Measurements from ENCODE around the gene MITF.

- TF ChIP-seq CTCF (IDR thresholded peaks at IDR 0.05; ENCODE audit: low read depth, low read length) (no peak), POLR2A (IDR thresholded peaks at IDR 0.05; ENCODE audit: extremely low read depth, insufficient read length) (no peak), MAX (IDR thresholded peaks at IDR 0.05; ENCODE audit: low read depth, low read length) (no peak)
Measured at GRCh38 chr3:69936266-69936665, 197.0 kb downstream of the MITF start.
